ENCODE results near the gene UBE2E2. TPM values are rescaled to one million over a fixed set of nuclear protein-coding genes. Genes with fewer than 3 reads are reported as not detected.
A peak's percentile ranks its signal among the peaks of the same experiment; 100 is the strongest.

UBE2E2 gene
- total RNA-seq, 1 donor: 41.5 TPM

- DNase-seq (ENCODE audit: low read depth): no peak
- TF ChIP-seq CTCF (IDR thresholded peaks at IDR 0.05; ENCODE audit: insufficient read depth, low read depth, low read length): no peak
- H3K4me3 ChIP-seq (ENCODE audit: low read depth, low read length): no peak overlapping the region
Observed at GRCh38 chr3:23294770-23295387, 91.8 kb downstream of the UBE2E2 start.

- no peak overlapping the region for H3K4me3 ChIP-seq (ENCODE audit: low read depth, low read length)
- no peak for DNase-seq (ENCODE audit: low read depth)
- TF ChIP-seq CTCF (IDR thresholded peaks at IDR 0.05; ENCODE audit: insufficient read depth, low read depth, low read length): no peak
Observed at GRCh38 chr3:23301819-23302218, 98.7 kb downstream of the UBE2E2 start.

GRCh38 chr3:23302271-23302670 lies 99.1 kb downstream of the UBE2E2 start:
- no peak for TF ChIP-seq CTCF (IDR thresholded peaks at IDR 0.05; ENCODE audit: insufficient read depth, low read depth, low read length)
- no peak for DNase-seq (ENCODE audit: low read depth)
- H3K4me3 ChIP-seq (ENCODE audit: low read depth, low read length): no peak overlapping the region

- peak; percentile 8 for DNase-seq (ENCODE audit: low read depth)
- no peak for TF ChIP-seq CTCF (IDR thresholded peaks at IDR 0.05; ENCODE audit: insufficient read depth, low read depth, low read length)
- no peak overlapping the region for H3K4me3 ChIP-seq (ENCODE audit: low read depth, low read length)
Observed at GRCh38 chr3:23303601-23304217, 100.6 kb downstream of the UBE2E2 start.

- TF ChIP-seq CTCF (IDR thresholded peaks at IDR 0.05; ENCODE audit: insufficient read depth, low read depth, low read length): no peak
- peak; percentile 18 for DNase-seq (ENCODE audit: low read depth)
Observed at GRCh38 chr3:23304424-23304823, 101.3 kb downstream of the UBE2E2 start.

GRCh38 chr3:23308986-23309625 lies 106.0 kb downstream of the UBE2E2 start:
- TF ChIP-seq CTCF (IDR thresholded peaks at IDR 0.05; ENCODE audit: insufficient read depth, low read depth, low read length): no peak
- H3K4me3 ChIP-seq (ENCODE audit: low read depth, low read length): no peak overlapping the region
- DNase-seq (ENCODE audit: low read depth): no peak

More at GRCh38 chr3:23304424-23304823, 101.3 kb downstream of the UBE2E2 start:
- no peak overlapping the region for H3K4me3 ChIP-seq (ENCODE audit: low read depth, low read length)

Data from fibroblast of villous mesenchyme (primary cell).